IPS-15b (cell line): Measurements from ENCODE around the gene GRB10.
A peak's percentile ranks its signal among the peaks of the same experiment; 100 is the strongest.
"Not testable (repeated sequence)": the region's sequence is repeated elsewhere in the genome, so short reads cannot be mapped to it uniquely, and the experiment has no call there.

Source experiments
- H3K27me3 ChIP-seq: one replicate; pipeline ENCODE4 v1.6.1; 2013; ENCODE audit warnings: low read length; ENCODE audit not compliant: control insufficient read depth, insufficient read depth
- H3K36me3 ChIP-seq: one replicate; pipeline ENCODE4 v1.6.1; 2013; ENCODE audit warnings: low read length; ENCODE audit not compliant: control insufficient read depth, insufficient read depth
- H3K4me1 ChIP-seq: one replicate; pipeline ENCODE4 v1.6.1; 2013; ENCODE audit warnings: mild to moderate bottlenecking, low read length; ENCODE audit not compliant: control insufficient read depth, insufficient read depth
- H3K4me3 ChIP-seq: one replicate; pipeline ENCODE4 v1.5.1; 2013; ENCODE audit warnings: low read depth, low read length
- H3K9ac ChIP-seq: one replicate; pipeline ENCODE4 v1.6.1; 2013; ENCODE audit warnings: low read depth, mild to moderate bottlenecking, low read length
- H3K9me3 ChIP-seq: one replicate; pipeline ENCODE4 v1.6.1; 2013; ENCODE audit warnings: mild to moderate bottlenecking, low read length; ENCODE audit not compliant: control insufficient read depth, insufficient read depth

The GRB10 gene

GRCh38 chr7:50787825-50788224, 5.1 kb upstream of the GRB10 start:
- H3K4me1 ChIP-seq, result peaks cover 14% of the 10 kb centered on the region
- H3K4me3 ChIP-seq, result no peak overlapping the region
- no peak overlapping the region for H3K9ac ChIP-seq
- no peaks in the 10 kb centered on the region for H3K9me3 ChIP-seq
- peaks cover 5% of the 10 kb centered on the region for H3K27me3 ChIP-seq
- no peaks in the 10 kb centered on the region for H3K36me3 ChIP-seq

- Histone ChIP-seq H3K4me1 (peaks cover 4% of the 10 kb centered on the region), H3K9ac (no peak overlapping the region), H3K9me3 (no peaks in the 10 kb centered on the region), H3K36me3 (no peaks in the 10 kb centered on the region), H3K27me3 (peaks cover 5% of the 10 kb centered on the region), H3K4me3 (no peak overlapping the region)
These were observed 2.6 kb upstream of the GRB10 start for GRCh38 chr7:50785346-50785745.

DNA sequence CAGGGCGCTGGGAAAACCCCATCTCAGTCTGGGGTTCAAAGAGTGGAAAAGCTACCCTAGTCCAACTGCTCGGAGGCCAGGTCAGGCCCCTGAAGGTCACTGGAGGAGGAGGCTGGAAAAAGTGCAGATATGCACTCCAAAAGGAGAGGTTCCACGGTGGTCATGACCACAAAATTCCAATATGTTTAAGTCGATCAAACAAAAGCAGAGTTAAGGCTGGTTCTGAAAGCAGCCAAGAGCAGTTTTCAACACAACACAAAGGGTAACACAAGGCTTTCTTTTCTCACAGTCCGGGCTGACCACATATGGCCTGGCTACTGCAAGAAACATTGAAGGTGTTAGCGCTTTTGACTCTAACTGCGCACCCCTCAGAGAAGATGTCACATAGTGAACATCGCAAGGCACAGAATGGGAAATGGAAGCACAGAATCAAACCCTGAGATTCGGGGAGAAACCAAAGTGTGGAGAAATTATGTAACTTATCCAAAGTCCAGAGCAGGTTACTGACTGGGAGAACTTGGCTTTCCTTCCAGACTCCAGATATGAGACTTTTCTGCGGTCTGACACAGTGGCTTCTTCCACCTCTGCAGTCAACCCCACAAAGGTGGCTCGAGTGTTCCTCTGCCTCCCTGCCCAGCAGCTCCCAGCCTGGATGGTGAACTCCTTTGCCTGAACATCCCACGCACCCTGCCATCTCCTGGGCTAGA, 1.3 kb upstream of the GRB10 start:
- H3K4me1 ChIP-seq, result no peaks in the 10 kb centered on the region
- H3K36me3 ChIP-seq, result no peaks in the 10 kb centered on the region
- H3K9me3 ChIP-seq, result no peaks in the 10 kb centered on the region
- peaks cover 5% of the 10 kb centered on the region for H3K27me3 ChIP-seq
- no peak overlapping the region for H3K4me3 ChIP-seq
- H3K9ac ChIP-seq, result no peak overlapping the region

DNA sequence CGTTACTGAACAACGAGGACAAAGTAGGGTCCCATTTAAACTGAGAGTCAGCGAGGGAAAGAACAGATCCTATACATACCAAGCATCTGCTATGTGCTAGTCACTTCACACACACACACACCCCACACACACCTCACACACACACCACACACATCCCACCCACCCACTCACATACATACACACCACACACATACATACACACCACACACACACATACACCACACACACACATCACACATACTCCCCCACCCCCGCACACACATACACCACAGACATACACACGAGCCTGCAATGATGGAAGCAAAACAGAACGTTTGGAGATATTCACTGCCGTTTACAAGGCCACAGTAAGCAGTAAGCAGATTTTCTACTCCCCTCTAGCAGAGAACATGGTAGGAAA, 607 bp upstream of the GRB10 start:
- Histone ChIP-seq H3K4me3 (peak overlapping the region; percentile 42), H3K4me1 (no peaks in the 10 kb centered on the region), H3K36me3 (no peaks in the 10 kb centered on the region), H3K27me3 (peaks cover 5% of the 10 kb centered on the region), H3K9ac (no peak overlapping the region), H3K9me3 (no peaks in the 10 kb centered on the region)

DNA sequence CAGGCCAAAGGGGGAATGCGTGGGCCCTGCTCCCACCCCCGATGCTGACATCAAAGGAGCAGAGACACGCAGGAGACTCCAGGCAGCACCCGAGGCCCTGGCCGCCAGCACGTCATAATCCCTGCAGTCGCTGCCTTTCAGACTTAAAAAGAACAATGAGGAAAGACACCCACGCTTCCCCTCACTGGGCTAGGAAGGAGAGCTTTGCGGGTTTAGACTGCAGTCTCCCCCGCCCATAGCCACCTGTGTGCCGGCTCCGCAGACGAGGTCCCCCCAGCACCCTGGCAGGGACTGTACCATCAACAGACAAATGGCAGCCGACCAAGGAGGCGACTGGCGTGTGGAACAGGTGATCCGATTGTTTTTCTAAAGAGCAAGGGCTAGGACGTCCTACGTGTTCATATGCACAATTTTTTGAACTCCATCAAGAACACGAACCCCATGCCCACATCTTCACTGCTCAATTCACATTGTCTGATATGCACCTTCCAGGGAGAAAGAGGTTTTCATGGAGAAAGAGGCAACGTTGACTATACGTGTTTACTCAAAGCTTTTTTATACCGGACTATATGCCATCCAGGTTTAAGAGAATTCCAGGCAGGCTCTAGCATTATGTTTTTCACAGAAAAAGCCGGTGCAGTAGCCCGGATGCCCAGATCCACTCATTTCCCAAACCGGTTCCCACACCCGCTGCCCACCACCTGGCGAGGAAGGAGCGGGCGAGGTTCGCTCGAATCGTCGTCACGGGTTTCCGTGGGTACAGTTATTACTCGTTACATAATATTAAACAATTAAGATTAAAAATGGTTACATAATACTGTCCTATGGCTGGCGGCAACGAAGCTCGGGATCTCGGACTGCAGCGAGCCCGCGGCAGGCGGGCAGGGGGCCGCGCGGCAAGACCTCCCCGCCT, 1.1 kb downstream of the GRB10 start:
- Histone ChIP-seq H3K36me3 (no peaks in the 10 kb centered on the region), H3K9ac (no peak overlapping the region), H3K27me3 (peaks cover 5% of the 10 kb centered on the region), H3K4me1 (no peaks in the 10 kb centered on the region), H3K4me3 (peak overlapping the region; percentile 43), H3K9me3 (no peaks in the 10 kb centered on the region)

DNA sequence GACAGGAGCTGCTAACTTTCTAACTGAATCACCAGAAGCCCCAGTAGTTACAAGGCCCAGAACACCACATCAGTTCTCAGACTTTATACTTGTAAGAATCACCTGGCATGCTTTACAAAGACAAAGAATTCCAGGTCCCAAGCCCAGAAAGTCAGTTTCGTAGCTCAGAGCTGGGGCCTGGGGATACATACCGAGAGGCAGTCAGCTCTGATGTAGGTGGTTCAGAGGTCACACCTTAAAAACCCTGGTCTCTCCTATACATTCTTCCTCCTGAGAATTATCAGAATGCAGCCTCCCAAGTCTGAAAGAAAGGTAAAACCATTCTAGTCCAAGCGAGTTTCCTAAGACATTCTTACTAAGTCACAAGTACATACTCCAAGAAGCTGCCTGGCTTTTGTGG, 2.3 kb downstream of the GRB10 start:
- Histone ChIP-seq H3K4me1 (peaks cover 7% of the 10 kb centered on the region), H3K9me3 (no peaks in the 10 kb centered on the region), H3K4me3 (no peak overlapping the region), H3K36me3 (no peaks in the 10 kb centered on the region), H3K9ac (no peak overlapping the region), H3K27me3 (peaks cover 5% of the 10 kb centered on the region)

- H3K4me1 ChIP-seq, result peaks cover 8% of the 10 kb centered on the region
- no peaks in the 10 kb centered on the region for H3K9me3 ChIP-seq
- no peak overlapping the region for H3K9ac ChIP-seq
- peaks cover 5% of the 10 kb centered on the region for H3K27me3 ChIP-seq
- H3K36me3 ChIP-seq, result no peaks in the 10 kb centered on the region
- no peak overlapping the region for H3K4me3 ChIP-seq
These were observed 3.3 kb downstream of the GRB10 start for GRCh38 chr7:50779427-50779826.

GRCh38 chr7:50778189-50778588, 4.5 kb downstream of the GRB10 start:
- no peaks in the 10 kb centered on the region for H3K36me3 ChIP-seq
- no peaks in the 10 kb centered on the region for H3K9me3 ChIP-seq
- no peak overlapping the region for H3K9ac ChIP-seq
- no peaks in the 10 kb centered on the region for H3K27me3 ChIP-seq
- peaks cover 8% of the 10 kb centered on the region for H3K4me1 ChIP-seq
- H3K4me3 ChIP-seq, result no peak overlapping the region

- peaks cover 8% of the 10 kb centered on the region for H3K4me1 ChIP-seq
- no peaks in the 10 kb centered on the region for H3K27me3 ChIP-seq
- H3K9ac ChIP-seq, result no peak overlapping the region
- H3K4me3 ChIP-seq, result no peak overlapping the region
- H3K9me3 ChIP-seq, result no peaks in the 10 kb centered on the region
- H3K36me3 ChIP-seq, result no peaks in the 10 kb centered on the region
These were observed 6.9 kb downstream of the GRB10 start for GRCh38 chr7:50775836-50776235.

DNA sequence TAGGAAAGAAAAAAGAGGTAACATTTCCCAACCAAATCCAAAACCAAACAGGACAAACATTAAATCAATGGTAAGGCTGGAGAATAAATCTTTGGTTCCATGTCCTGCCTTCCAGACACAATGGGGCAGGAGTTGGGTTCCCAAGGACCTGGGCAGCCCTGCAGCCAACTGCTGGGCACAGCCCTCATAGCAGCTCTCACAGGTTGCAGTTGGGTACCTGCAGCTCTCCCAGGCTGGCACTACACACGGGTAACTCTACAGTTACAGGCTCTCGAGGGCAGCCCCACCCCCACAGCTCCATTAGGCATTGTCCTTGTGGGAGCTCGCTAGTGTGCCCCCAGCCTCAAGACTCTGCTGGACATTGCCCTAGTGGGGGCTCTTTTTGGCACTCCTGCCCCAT, 7.5 kb downstream of the GRB10 start:
- Histone ChIP-seq H3K4me1 (peaks cover 8% of the 10 kb centered on the region), H3K9ac (no peak overlapping the region), H3K9me3 (no peaks in the 10 kb centered on the region), H3K27me3 (no peaks in the 10 kb centered on the region), H3K36me3 (no peaks in the 10 kb centered on the region), H3K4me3 (no peak overlapping the region)

- Histone ChIP-seq H3K9ac (no peak overlapping the region), H3K36me3 (no peaks in the 10 kb centered on the region), H3K4me1 (peaks cover 15% of the 10 kb centered on the region), H3K4me3 (no peak overlapping the region), H3K9me3 (no peaks in the 10 kb centered on the region), H3K27me3 (no peaks in the 10 kb centered on the region)
These were observed 8.4 kb downstream of the GRB10 start for GRCh38 chr7:50774319-50774718.

- H3K9me3 ChIP-seq, H3K36me3 ChIP-seq, H3K9ac ChIP-seq, H3K4me3 ChIP-seq, H3K27me3 ChIP-seq: not testable (repeated sequence)
- peaks cover 22% of the 10 kb centered on the region for H3K4me1 ChIP-seq
These were observed 9.6 kb downstream of the GRB10 start for GRCh38 chr7:50773071-50773470.
